Occipital lobe (tissue), 1 donor: Measurements from ENCODE around the gene ANKRD52. TPM values are rescaled to one million over a fixed set of nuclear protein-coding genes. Genes with fewer than 3 reads are reported as not detected.

ENCODE experiments used
- total RNA-seq: library from RNA; depleted of rRNA; stranded (reverse); fragments of >200 nt; gene quantifications from one replicate; pipeline ENCODE4 v1.2.3, GENCODE V29; 2014

The ANKRD52 gene
- total RNA-seq, 1 donor from 2014 or later, result 9.2 TPM

Other genes with a start within 250 kb of the ANKRD52 start
- 5.5 TPM for gene IKZF4, start 237.3 kb downstream of the ANKRD52 start, total RNA-seq
- gene RPS26, start 216.5 kb downstream of the ANKRD52 start, total RNA-seq, result 61.3 TPM
- 2.2 TPM for gene ERBB3, start 178.2 kb downstream of the ANKRD52 start, total RNA-seq
- gene PA2G4, start 153.8 kb downstream of the ANKRD52 start, total RNA-seq, result 64.9 TPM
- 1,070 TPM for gene RPL41, start 141.8 kb downstream of the ANKRD52 start, total RNA-seq
- 10.6 TPM for gene ZC3H10, start 140.1 kb downstream of the ANKRD52 start, total RNA-seq
- 21.8 TPM for gene ESYT1, start 130.1 kb downstream of the ANKRD52 start, total RNA-seq
- gene MYL6B, start 105.8 kb downstream of the ANKRD52 start, total RNA-seq, result 77.0 TPM
- gene MYL6, start 100.0 kb downstream of the ANKRD52 start, total RNA-seq, result 417 TPM
- gene SMARCC2, start 68.9 kb downstream of the ANKRD52 start, total RNA-seq, result 80.6 TPM
- gene RNF41, start 36.5 kb downstream of the ANKRD52 start, total RNA-seq, result 78.1 TPM
- gene NABP2, start 34.0 kb downstream of the ANKRD52 start, total RNA-seq, result 20.1 TPM
- gene SLC39A5, start 28.3 kb downstream of the ANKRD52 start, total RNA-seq, result not detected
- gene COQ10A, start 8.6 kb upstream of the ANKRD52 start, total RNA-seq, result 12.9 TPM
- gene CS, start 41.9 kb upstream of the ANKRD52 start, total RNA-seq, result 90.9 TPM
- gene CNPY2, start 57.6 kb upstream of the ANKRD52 start, total RNA-seq, result 40.4 TPM
- 29.9 TPM for gene PAN2, start 75.6 kb upstream of the ANKRD52 start, total RNA-seq
- not detected for gene IL23A, start 80.5 kb upstream of the ANKRD52 start, total RNA-seq
- gene STAT2, start 101.7 kb upstream of the ANKRD52 start, total RNA-seq, result 84.4 TPM
- gene APOF, start 104.5 kb upstream of the ANKRD52 start, total RNA-seq, result not detected
- 10.9 TPM for gene TIMELESS, start 191.0 kb upstream of the ANKRD52 start, total RNA-seq
- gene MIP, start 196.3 kb upstream of the ANKRD52 start, total RNA-seq, result 0.62 TPM
- 1.6 TPM for gene SPRYD4, start 210.2 kb upstream of the ANKRD52 start, total RNA-seq
- gene GLS2, start 229.8 kb upstream of the ANKRD52 start, total RNA-seq, result 5.9 TPM